HL-60 (cell line): Measurements from ENCODE around the gene STX19.

ENCODE experiments used
- DNase-seq, 2 experiments: peaks; one replicate each; pipeline ENCODE4 v3.0.0-alpha.2; 2010 to 2020; ENCODE audit warnings: low read depth in 1 of 2, low spot score in 1 of 2
- H3K27ac ChIP-seq: fragments of 250-450 bp; sonication (Bioruptor Pico); replicated peaks from 2 replicates; pipeline ENCODE4 v1.5.1; 2020; ENCODE audit warnings: mild to moderate bottlenecking, moderate library complexity
- H3K27me3 ChIP-seq: fragments of 250-450 bp; sonication (Bioruptor Pico); 2 replicates; pipeline ENCODE4 v1.5.1; 2021; ENCODE audit warnings: mild to moderate bottlenecking, moderate library complexity; ENCODE audit not compliant: insufficient read depth, poor library complexity, severe bottlenecking
- H3K4me3 ChIP-seq: replicated peaks from 2 replicates; pipeline ENCODE4 v1.5.1; 2011; ENCODE audit warnings: mild to moderate bottlenecking, control low read depth, low read length; ENCODE audit not compliant: insufficient read depth
- CTCF ChIP-seq: IDR thresholded peaks from one replicate; pipeline ENCODE4 v1.5.1; 2011; ENCODE audit warnings: low read length, control low read depth, inconsistent platforms; ENCODE audit not compliant: insufficient read depth
- GABPA ChIP-seq: IDR thresholded peaks from 2 replicates; pipeline ENCODE4 v1.6.1; 2012; ENCODE audit warnings: low read depth
- POLR2AphosphoS5 ChIP-seq: IDR thresholded peaks from 2 replicates; pipeline ENCODE4 v1.6.1; 2012; ENCODE audit warnings: low read depth
- REST ChIP-seq: IDR thresholded peaks from 2 replicates; pipeline ENCODE4 v1.6.1; 2012; ENCODE audit warnings: low read depth; ENCODE audit not compliant: insufficient replicate concordance
- SPI1 ChIP-seq: IDR thresholded peaks from 2 replicates; pipeline ENCODE4 v1.6.1; 2012; ENCODE audit warnings: low read depth, mild to moderate bottlenecking, borderline replicate concordance

Gene STX19

GRCh38 chr3:94012185-94012584 lies 16.2 kb downstream of the STX19 start:
- Histone ChIP-seq H3K4me3 (no peak overlapping the region), H3K27me3 (no peaks in the 10 kb centered on the region), H3K27ac (no peak overlapping the region)
- TF ChIP-seq REST = no peak
- TF ChIP-seq POLR2AphosphoS5 = no peak
- no peak for TF ChIP-seq GABPA
- TF ChIP-seq CTCF = no peak
- no peak for DNase-seq

- DNase-seq = no peak
- H3K27ac ChIP-seq = no peak overlapping the region
- TF ChIP-seq SPI1 (no peak), POLR2AphosphoS5 (no peak), GABPA (no peak), CTCF (no peak), REST (no peak)
- H3K4me3 ChIP-seq = no peak overlapping the region
- no peaks in the 10 kb centered on the region for H3K27me3 ChIP-seq
These were observed 17.1 kb downstream of the STX19 start for GRCh38 chr3:94011233-94011711.

GRCh38 chr3:94009608-94010007 lies 18.8 kb downstream of the STX19 start:
- no peak for DNase-seq
- TF ChIP-seq GABPA = no peak
- TF ChIP-seq CTCF = no peak
- TF ChIP-seq REST = no peak
- TF ChIP-seq SPI1 = no peak
- no peak for TF ChIP-seq POLR2AphosphoS5
- Histone ChIP-seq H3K27me3 (no peaks in the 10 kb centered on the region), H3K27ac (no peak overlapping the region), H3K4me3 (no peak overlapping the region)
